Measurements from ENCODE around the gene RIMS1.

RIMS1 gene

DNA sequence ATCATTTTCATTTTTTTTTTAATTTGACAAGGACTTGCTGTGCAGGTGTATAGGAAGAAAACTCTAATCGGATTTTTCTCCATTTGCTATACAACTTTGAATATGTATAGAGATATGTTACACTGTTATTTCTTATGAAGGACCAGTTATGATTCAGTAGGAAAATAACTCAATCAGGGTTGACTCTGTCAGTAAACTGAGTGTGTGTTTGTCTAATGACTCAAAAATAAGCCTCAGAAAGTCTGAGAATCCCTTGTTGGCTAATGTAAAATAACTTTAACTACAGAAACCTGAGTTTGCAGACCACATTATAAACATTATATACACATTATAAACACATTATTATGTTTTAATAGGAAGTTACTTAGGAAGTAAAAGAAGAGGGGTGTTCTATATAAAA is 352.6 kb downstream of the RIMS1 start:
- DNase-seq (ENCODE audit: low spot score), result no peak

DNA sequence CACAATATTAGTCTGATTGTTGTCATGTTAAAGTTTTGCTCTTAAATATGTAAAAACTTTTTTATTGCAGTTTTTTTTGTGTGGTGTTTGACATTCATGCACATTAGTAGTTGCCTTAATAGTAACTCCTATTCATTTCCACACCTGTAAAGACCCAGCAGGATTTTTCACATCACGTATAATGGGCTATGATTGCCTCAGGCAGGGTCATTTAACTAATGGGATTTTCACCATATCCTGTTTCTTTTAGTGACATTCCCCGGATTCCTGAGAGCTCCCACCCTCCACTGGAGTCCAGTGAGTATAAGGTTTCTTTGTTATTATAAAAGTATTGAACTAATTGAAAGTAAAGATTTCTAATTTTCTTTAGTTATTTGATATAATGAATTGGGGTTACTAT is 359.2 kb downstream of the RIMS1 start:
- DNase-seq (ENCODE audit: low spot score), result no peak

DNA sequence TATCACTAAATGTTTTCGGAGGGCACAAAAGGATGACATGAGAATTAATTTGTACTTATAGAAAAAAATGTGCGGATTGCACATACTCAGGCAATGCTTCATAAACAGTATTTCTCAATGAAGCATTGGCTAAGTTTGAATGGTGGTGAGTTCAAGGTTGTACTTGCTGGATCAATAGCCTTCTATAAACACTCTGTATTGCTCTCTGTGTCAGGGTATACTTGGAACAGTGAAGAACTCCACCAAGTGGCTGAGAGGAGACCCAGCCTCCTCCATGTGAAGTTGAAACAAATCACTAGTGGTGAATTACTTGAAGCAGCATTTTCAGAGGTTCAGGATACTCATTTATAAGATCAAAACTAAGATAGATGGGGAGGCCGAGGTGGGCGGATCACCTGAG is 360.6 kb downstream of the RIMS1 start:
- peak; percentile 27 for DNase-seq (ENCODE audit: low spot score)

DNA sequence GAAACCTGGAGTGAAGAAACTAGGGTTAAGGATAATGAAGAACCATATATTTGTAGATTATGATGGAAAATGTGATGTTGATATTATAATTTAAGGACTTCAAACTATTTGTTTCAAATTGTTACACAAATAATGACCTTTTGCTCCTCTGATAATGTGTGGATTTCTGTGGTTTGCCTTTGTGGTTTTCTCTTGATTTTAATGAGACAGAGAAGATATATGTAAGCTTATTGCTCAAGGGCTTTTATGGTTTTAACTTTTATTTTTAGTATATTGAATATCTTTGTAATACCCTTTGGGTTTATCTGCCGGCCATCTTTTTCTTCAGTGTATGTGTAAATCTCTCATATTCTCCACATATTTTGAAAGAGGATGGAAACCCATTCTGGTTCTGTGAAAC is 362.3 kb downstream of the RIMS1 start:
- no peak for DNase-seq (ENCODE audit: low spot score)

DNA sequence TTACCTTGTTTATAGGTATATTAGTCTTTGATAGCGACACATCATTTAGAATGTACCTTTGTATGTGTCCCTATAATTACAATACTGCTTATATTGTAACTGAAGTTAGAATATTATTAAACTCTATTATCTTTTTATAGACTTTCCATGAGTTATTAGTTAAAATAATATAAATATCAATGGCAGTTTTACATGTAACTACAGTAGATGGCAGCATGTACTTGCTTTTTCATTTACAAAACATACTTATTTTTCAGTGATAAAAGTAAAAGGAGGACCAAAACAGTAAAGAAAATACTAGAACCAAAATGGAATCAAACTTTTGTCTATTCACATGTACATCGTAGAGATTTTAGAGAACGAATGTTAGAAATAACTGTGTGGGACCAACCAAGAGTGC is 364.3 kb downstream of the RIMS1 start:
- DNase-seq (ENCODE audit: low spot score), result no peak

DNA sequence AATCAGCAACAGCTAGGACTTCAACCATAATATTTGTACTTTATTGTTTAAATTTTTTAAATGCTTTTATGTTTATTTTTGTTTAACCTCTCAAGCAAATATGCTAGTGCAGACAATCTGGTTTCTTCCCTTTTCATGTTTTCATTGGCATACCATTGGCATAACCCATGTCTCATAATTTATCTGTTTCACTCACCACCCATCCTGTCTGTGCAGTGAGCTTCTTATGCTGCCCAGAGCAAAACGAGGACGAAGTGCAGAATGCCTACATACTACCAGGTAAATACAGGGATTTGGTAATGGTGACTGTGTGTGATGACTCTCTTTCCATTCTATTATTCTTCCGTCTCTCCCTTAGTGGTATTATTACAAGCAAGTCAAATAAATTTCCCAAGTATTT is 374.1 kb downstream of the RIMS1 start:
- DNase-seq (ENCODE audit: low spot score), result no peak

DNA sequence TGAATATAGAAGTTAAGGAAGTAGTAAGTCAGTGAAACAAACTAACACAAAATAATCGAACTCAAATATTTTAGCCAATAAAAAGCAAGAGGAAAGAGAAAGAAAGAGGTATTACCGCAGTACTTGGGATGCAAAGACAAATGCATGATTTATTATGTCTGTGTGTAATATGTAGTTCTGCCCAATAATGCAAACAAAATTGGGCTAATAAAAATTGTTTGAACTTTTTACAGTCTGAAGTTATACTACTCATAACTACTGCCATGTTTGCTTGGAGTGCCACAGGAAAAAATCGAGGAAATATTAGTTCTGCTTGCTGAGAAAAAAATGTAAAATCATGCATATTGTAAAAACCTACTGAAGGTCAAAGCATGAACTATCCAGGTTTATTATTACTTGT is 375.2 kb downstream of the RIMS1 start:
- no peak for DNase-seq (ENCODE audit: low spot score)

DNA sequence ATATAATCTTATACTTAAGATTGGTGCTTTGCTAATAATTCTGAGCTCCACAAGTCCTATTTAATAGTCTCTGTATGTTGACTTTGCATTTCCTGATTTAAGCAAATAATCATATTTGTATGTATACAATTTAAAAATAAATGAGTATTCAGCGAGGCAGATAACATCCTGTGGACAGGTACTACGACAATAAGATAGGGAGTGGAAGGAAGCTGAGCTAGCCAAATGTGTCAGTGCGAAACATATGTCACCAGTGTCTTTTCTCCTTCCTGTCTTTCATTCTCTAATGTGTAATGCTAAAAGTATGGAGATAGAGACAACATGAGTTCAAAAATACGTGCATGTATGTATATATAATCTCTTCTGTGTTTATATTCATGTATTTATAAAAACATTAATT is 375.9 kb downstream of the RIMS1 start:
- DNase-seq (ENCODE audit: low spot score), result no peak

DNA sequence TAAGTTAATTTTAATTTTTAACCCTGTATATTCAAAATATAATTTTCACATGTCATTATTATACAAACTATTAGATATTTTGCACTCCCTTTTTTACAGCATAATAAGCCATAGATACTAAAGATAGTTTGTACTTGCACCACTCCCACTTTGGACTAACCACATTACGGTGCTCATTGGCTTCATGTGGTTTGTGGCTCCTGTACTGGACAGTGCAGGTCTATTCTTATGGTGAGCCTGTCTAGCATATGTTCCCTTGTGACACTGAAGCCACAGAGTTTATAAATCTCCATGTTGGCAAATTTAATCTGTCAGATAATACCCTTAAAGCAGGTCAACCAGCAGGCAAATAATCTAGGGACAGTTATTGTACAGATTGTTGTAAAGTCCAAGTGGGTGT is 381.1 kb downstream of the RIMS1 start:
- no peak for DNase-seq (ENCODE audit: low spot score)

DNA sequence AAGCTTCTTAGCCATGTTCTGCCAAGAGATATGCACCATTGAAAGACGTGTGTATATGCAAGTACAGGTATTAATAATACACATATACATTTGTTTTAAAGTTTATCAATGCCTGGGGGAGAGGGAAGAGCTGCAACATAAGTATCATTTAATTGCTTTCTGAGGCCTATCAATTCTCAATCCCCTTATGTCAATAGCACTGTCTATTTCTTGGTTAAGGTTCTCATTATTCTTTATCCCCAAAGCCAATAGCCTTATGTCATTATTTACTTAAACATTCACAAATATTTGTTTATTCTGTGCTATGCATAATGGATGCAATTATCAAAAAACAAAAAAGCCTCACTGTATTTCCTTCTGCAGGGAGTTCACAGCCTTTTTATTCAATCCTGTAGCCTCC is 385.2 kb downstream of the RIMS1 start:
- no peak for DNase-seq (ENCODE audit: low spot score)

DNA sequence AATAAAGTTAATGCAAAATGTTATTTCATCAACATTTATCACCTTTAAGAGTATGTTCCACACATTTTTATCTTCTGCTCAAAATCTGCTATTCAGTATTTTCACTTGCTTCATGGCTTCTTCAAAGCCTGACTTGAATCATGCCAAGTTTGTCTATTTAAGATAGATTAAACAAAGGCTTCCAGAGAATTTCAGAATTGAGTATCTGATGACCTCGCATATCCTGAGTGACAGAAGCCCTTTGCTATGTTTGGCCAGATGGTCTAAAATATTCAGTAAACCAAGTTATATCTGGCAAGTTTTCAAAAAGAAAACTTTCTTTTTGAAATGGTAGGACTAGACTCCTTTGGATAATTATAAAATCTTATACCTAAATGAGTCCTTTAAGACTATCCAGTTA is 386.6 kb downstream of the RIMS1 start:
- no peak for DNase-seq (ENCODE audit: low spot score)

DNA sequence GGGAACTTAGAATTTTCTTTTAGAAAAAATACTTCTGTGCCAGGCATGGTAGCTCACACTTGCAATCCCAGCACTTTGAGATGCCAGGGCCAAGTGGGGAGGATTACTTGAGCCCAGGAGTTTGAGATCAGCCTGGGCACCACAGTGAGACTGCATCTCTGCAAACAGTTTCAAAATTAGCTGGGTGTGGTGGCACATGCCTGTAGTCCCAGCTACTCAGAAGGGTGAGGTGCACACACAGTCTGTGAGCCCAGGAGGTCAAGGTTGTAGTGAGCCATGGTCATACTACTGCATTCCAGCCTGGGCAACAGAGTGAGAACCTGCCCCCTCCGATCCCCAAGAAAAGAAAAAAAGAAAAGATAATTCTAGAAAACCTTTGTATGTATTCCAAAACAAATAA is 389.5 kb downstream of the RIMS1 start:
- no peak for DNase-seq (ENCODE audit: low spot score)

DNA sequence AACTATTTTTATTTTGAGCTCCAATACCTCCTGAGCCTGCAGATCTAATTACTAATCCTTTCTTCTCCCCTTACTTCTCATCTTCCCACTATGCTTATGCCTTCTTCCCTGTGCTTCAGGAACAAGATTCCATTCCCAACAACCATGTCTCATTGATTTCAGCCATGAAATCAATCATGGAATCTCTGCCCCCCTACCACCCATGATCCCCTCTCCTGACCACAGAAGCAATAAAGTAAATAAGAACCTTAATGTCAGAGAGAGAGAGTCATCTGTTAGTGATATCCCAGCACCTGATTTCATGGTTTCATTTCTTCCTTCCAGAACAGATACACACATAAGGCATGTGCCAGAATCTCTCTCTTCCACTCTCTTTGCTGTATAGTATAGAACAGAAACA is 395.9 kb downstream of the RIMS1 start:
- no peak for DNase-seq (ENCODE audit: low spot score)

DNA sequence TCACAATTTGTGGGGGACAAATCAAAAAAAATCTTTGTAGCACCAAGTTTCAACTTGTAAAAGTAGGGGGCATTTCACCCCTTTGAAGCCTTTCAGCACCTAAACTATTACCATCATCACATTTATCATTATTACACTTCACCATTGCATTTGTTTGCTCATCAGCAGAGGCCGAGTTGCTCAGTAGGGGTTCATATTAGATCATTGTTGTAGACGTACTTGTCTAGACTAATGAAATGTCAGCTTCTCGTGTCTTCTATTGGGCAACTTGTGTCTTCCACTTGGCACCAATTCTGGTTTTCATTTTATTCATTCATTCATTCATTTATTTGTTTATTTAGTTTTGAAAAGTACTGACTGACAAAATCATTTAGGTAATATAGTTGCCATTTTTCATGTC is 397.2 kb downstream of the RIMS1 start:
- no peak for DNase-seq (ENCODE audit: low spot score)

DNA sequence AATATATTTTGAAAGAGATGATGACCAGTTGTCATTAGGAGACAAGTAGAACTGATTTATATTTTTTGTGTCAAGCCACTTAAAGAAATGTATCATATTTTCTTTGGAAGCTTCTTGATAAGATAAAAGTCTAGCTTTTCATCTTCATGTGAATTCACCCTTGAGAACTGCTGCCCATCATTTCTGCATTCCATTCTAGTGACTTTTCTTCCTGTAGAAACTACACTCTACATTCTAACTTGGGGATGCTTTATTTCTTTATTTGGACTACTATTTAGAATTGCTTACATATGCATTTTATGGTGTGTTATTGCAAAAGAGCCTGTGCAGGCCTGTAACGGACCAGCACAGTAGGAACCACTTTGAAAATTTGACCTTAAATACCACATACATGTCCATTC is 400.6 kb downstream of the RIMS1 start:
- DNase-seq (ENCODE audit: low spot score), result no peak

DNA sequence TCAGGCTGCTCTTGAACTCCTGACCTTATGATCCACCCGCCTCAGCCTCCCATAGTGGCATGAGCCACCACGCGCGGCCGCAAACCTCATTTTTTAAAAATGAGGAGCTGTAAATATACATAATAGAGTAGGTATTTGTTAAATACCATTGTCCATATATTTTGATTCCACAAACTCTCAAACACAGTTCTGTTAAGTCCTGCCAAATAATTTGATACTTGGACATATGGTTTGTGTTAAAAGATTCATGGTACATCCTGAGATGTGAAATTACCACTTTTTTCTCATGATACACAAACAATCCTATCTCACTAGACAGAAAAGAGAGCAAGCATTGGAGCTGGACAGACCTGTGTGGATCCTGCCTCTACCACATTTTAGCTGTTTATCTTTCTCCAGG is 401.5 kb downstream of the RIMS1 start:
- no peak for DNase-seq (ENCODE audit: low spot score)

DNA sequence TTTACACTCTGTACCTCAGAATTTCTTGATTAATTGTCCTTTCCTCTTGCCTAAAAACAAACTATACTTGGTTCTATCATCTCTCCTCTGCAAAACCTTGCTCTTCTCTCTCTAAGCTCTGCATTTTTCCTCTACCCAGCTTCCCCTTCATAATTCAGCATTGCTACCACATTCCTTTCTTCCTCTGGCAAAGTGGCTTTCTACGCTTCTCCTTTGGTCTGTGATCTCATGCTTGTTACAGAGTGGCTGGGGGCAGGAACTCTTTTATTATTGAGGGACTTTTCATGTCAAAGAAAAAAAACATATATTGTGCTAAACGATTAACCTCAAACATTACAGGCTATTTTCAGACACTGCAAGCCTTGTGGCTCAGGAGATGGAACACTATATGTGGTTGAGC is 402.2 kb downstream of the RIMS1 start:
- no peak for DNase-seq (ENCODE audit: low spot score)

DNA sequence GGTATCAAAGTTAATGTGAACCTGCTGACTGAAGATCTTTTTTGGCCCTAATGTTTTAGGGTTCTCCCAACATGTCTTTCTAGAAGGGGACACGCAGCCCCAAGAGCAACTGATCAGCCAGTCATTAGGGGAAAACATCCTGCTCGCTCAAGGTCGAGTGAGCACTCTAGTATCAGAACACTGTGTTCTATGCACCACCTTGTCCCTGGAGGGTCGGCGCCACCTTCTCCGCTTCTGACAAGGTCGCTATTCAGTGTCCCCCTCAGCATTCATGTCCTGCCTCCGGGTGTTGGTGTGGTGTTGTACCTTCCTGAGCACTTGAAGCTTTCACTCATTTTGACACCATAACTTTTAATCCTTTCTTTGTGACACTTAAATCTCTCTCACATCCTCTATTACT is 404.3 kb downstream of the RIMS1 start:
- DNase-seq (ENCODE audit: low spot score), result no peak

DNA sequence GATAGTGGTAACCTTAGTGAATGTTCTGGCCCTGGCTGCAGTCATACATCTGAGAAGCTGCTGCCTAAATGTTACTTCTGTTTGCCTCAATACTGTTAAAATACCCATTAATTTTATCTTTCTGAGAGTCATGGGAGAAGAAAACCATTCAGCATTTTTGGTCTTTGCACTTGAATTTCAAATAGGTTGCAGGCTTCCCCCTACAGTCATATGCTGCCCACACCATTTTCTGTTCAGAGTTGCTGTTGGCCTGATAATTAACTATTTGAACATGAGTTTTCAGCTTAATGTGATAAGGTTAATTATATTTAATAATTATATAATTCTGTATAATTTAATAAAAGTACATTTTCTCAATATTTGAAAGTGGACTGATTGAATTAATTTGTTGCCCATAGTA is 410.0 kb downstream of the RIMS1 start:
- DNase-seq (ENCODE audit: low spot score), result no peak

DNA sequence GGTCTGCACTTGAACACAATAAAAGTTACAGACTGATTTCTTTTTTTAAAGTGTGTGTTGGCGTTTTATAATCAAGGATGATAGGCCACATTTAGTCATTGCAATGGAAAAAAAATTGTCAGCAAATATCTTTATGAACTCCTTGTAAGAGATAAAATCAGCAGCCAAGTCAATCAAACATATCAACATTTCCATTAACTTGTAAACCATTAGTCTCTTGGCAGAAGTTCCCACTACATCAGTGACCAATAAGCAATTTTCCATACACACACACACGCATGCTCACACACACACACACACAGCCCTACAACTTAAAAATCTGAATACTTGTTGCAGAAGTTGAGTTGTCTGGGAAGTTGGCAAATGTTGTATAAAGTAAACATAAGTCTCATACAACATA is 419.6 kb downstream of the RIMS1 start:
- no peak for DNase-seq (ENCODE audit: low spot score)

DNA sequence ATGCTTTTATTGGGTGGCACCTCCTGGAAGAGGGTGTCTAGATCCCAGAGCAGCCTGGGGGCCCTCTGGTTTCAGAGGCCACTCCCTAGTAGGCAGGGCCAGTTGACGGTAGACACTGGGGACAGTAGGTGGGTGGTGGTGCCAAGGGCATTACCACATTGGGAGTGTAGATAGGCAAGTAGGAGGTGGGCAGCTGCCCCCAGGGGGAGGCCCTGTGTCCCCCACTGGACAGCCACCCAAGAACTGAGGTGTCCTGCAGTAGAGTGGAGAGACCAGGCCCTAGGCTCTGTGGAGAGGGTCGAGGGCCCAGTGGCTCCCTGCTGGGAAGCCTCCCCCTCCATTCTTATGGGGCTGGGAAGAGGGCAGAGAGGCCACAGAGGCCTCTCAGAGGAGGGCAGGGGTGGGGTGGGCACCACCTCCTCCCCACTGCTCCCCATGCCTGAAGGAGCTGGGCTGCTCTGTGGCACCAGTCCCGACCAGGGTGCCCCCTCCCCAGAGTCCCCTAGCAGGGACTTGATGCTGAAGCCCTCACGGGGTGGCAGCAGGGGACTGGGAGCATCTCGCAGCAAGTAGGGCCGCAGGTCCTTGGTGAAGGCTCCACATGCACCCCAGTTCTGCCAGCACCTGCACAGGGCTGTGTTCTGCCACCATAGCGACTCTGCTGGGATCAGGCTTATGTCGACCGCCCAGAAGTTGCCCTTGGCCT is 430.5 kb downstream of the RIMS1 start:
- DNase-seq (ENCODE audit: low spot score), result no peak

DNA sequence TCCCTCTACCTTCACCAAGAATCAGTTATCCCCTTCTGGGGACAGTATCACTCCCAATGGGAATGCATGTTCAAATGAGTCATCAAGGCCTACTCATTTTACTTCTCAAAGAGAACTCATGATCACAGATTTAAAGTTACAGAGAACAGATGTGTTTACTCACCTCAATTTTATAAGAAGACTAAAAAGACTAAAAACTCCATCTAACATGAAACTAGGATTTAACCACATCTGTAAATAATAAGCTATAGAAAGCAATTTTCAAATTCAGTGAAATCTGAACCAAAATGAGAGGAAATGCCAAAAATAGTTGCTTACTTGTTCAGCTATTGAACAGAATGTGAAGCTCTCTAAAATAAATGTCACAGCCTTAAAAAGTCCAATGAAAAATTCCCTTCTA is 435.4 kb downstream of the RIMS1 start:
- DNase-seq (ENCODE audit: low spot score), result no peak

DNA sequence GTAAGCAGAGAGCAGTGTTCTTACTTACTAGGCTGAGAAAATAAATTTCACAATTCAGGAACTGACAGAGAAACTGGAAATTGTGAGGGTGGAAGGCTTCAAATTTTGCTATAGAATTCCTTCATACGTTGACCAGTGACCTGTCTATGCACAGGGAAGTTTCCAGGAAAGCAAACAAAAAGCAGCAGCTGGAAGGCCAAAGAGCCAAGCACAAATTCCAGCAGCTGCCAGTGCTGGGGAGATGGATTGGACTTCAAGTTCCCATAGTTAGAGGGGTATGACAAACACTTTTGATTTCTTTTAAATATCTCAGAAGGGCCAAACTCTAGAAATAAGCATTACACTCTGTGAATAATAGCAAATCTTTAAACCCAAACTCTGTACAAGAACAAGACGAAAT is 436.4 kb downstream of the RIMS1 start:
- no peak for DNase-seq (ENCODE audit: low spot score)

DNA sequence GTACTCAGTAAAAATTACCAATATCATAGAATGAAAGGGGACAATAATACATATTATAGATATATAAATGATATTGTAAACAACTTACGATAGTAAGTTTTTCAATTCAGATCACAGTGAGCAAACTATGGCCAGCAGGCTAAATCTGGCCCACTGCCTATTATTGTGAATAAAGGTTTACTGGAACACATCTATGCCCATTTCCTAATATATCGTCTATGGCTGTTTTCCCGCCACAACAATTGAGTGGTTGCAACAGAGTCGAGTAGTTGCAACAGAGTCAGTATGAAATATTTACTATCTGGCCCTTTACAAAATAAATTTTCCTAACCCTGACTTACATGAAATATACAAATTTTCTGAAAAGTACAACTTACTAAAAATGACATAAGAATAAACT is 438.2 kb downstream of the RIMS1 start:
- DNase-seq (ENCODE audit: low spot score), result no peak

DNA sequence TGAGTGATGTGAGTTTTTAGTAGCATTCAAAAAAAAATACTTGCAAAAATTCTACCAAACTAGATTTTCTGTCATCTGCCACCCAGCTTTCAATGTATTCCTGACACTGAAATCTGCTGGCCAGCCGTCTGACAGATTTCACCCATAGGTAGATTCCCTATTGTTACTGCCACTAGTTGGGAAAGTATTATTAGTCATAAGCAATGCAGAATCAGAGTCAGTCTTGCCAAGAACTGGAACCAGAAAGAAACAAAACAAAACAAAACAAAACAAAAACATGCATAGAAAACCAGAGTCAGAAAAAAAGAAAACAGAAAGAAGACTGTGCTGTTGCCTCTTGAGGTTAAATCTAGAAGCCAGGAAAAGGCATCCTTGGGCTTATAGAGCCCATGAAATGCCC is 442.4 kb downstream of the RIMS1 start:
- no peak for DNase-seq (ENCODE audit: low spot score)
